Lower leg skin (tissue), 4 donors: ENCODE data around the gene RAD23B. TPM values are rescaled to one million over a fixed set of nuclear protein-coding genes. Genes with fewer than 3 reads are reported as not detected.

Source experiments
- DNase-seq, 2 donors: peaks; one replicate each; pipeline ENCODE4 v3.0.0-alpha.2; 2019; ENCODE audit warnings: low spot score in 2 of 2
- H3K4me3 ChIP-seq: fragments of 200-600 bp; sonication (generic); 2 replicates; pipeline ENCODE4 v1.5.1; 2017; ENCODE audit warnings: mild to moderate bottlenecking, low read depth; ENCODE audit not compliant: poor library complexity, severe bottlenecking
- POLR2A ChIP-seq, 2 donors: fragments of 450-650 bp; IDR thresholded peaks; one replicate each; pipeline ENCODE4 v1.6.1; 2016 to 2017; ENCODE audit warnings: antibody characterized with exemption in 2 of 2, mild to moderate bottlenecking in 1 of 2, moderate library complexity in 1 of 2
- WGBS, 2 donors: methylation state at CpG; one replicate each; pipeline ENCODE4 v1.1.5; 2018; 5-methylcytosine and 5-hydroxymethylcytosine counted together
- intact Hi-C: fragments of 100-400 bp; cut with DNase I; formaldehyde crosslinking; loops from one replicate; pipeline ENCODE4 v1.15.0; 2023; ENCODE audit warnings: low total_unique reads
- total RNA-seq, 4 donors: library from RNA; depleted of rRNA; stranded (reverse); fragments of >200 nt; gene quantifications; one replicate each; pipeline ENCODE4 v1.1.0, GENCODE V29; 2016
- TF ChIP-seq, protein P1 (sequence below), 3 donors: fragments of 450-650 bp; IDR thresholded peaks; one replicate each; pipeline ENCODE4 v1.5.1; 2016; ENCODE audit warnings: antibody characterized with exemption in 3 of 3, mild to moderate bottlenecking in 3 of 3, moderate library complexity in 2 of 3

Gene RAD23B
- total RNA-seq, 4 donors from 2014 or later = 88.6 to 136 (median 114) TPM

DNA sequence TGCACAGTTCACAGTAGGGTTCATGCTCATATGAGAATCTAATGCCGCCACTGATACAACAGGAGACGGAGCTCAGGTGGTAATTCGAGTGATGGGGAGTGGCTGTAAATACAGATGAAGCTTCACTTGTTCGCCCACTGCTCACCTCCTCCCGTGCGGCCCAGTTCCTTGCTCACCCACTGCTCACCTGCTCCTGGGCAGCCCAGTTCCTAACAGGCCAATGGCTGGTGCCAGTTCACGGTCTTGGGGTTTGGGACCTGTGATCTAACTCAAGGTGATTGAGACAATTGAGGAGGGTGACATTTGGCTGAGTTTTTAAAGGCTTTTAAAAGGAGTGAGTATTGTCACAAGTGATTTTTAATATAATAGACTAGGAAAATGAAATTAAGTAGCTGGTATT, 45.4 kb downstream of the RAD23B start:
- H3K4me3 ChIP-seq = no peak overlapping the region
- intact Hi-C loops = no loop called here
- DNase-seq = no peak
- WGBS, 2 donors = 92 to 94% methylated on average over 7 of the region's 7 CpGs
- TF ChIP-seq POLR2A (IDR thresholded peaks at IDR 0.05) = no peak
- TF ChIP-seq, protein P1, sequence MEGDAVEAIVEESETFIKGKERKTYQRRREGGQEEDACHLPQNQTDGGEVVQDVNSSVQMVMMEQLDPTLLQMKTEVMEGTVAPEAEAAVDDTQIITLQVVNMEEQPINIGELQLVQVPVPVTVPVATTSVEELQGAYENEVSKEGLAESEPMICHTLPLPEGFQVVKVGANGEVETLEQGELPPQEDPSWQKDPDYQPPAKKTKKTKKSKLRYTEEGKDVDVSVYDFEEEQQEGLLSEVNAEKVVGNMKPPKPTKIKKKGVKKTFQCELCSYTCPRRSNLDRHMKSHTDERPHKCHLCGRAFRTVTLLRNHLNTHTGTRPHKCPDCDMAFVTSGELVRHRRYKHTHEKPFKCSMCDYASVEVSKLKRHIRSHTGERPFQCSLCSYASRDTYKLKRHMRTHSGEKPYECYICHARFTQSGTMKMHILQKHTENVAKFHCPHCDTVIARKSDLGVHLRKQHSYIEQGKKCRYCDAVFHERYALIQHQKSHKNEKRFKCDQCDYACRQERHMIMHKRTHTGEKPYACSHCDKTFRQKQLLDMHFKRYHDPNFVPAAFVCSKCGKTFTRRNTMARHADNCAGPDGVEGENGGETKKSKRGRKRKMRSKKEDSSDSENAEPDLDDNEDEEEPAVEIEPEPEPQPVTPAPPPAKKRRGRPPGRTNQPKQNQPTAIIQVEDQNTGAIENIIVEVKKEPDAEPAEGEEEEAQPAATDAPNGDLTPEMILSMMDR (IDR thresholded peaks at IDR 0.05) = no peak

DNA sequence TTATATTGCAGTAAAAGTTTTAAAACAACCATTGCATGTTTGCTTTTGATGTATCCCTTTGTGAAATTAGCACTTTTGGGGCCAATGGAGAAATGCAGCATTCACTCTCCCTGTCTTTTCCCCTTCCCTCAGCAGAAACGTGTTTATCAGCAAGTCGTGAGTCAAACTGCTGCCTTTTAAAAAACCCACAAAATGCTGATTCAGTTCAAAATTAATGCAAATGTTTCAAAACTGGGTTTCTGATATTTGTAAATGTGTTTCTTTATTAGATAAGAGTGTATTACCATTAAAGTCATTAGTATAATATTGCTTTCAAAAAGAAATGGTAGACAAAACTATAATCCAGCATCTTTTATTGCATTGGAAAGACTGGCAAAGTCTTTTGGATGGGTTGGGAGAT, 47.3 kb downstream of the RAD23B start:
- DNase-seq = no peak
- no peak for TF ChIP-seq POLR2A (IDR thresholded peaks at IDR 0.05)
- TF ChIP-seq, protein P1 (IDR thresholded peaks at IDR 0.05) = no peak
- 72 to 77% methylated on average over 2 of the region's 2 CpGs for WGBS, 2 donors
- intact Hi-C loops = no loop called here
- no peak overlapping the region for H3K4me3 ChIP-seq

DNA sequence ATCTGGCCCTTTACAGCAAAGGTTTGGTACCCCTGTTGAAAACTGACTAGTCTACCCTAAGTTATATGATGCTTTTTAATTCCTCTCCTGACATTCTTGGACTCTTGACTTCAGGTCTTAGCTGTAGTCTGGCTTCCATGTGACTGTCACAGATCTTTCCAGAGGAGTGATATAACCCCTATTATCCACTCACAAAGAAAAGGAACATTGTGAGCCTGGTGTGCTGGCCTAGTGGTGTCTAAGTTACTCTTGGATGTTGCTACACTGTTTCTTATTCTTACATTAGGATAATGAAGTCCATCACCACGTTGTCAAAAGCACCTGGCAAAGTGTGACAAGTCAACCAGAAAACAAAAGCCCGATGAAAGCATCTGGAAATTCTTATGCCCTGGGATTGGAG, 49.8 kb downstream of the RAD23B start:
- DNase-seq = no peak
- no peak overlapping the region for H3K4me3 ChIP-seq
- WGBS, 2 donors = 75 to 82% methylated on average over 2 of the region's 2 CpGs
- TF ChIP-seq, protein P1 (IDR thresholded peaks at IDR 0.05) = no peak
- TF ChIP-seq POLR2A (IDR thresholded peaks at IDR 0.05) = no peak
- intact Hi-C loops = no loop called here

DNA sequence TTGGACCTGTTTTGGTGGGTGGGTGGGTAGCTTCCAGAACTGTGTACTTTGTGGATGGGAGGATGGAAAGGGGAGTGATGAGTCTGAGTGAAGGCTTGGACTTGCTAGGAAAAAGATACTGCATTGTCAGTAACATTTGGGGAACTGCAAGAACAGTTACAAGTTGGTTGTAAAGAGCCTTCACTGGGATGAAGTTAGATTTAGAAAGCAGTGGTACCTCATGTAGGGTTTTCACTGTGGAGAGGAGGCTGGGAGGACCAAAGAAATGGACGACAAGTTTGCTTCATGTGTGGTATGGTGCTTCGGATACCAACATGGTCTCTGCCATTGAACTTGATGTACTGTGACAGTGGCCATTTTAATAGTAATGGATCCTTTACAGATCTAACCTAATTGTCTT, 50.3 kb downstream of the RAD23B start:
- TF ChIP-seq POLR2A (IDR thresholded peaks at IDR 0.05) = no peak
- TF ChIP-seq, protein P1 (IDR thresholded peaks at IDR 0.05) = no peak
- intact Hi-C loops = no loop called here
- no peak overlapping the region for H3K4me3 ChIP-seq
- DNase-seq = no peak
- 90% methylated on average over 2 of the region's 2 CpGs for WGBS, 2 donors

DNA sequence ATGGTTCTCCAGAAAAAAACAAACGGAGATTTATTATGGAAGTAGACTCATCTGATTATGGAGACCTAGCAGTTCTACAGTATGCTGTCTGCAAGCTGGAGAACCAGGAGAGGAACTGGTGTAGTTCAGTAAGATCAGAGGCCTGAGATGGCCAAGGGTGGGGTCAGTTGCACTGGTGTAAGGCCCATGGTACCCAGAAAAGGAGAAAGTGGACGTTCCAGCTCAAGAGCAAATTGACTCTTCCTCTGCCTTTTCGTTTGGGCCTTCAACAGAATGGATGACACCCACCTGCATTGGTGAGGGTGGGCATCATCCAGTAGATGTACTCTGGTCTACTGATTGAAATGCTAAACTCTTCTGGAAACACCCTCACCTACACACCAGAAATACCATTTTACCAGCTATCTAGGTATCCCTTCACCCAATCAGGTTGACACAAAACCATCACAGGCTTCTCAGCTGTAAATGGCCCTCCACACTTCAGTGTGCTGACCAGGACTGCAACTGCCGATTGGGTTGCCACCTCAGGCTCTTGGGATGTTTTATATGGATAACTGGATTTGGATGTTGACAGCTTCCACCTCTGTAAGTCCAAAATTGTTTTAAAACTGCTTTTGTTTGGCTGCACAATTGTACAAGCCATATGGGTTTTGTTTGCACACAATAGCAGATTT, 51.2 kb downstream of the RAD23B start:
- TF ChIP-seq, protein P1 (IDR thresholded peaks at IDR 0.05) = no peak
- TF ChIP-seq POLR2A (IDR thresholded peaks at IDR 0.05) = no peak
- H3K4me3 ChIP-seq = no peak overlapping the region
- 90 to 93% methylated on average over 4 of the region's 4 CpGs for WGBS, 2 donors
- no peak for DNase-seq
- intact Hi-C loops = no loop called here

DNA sequence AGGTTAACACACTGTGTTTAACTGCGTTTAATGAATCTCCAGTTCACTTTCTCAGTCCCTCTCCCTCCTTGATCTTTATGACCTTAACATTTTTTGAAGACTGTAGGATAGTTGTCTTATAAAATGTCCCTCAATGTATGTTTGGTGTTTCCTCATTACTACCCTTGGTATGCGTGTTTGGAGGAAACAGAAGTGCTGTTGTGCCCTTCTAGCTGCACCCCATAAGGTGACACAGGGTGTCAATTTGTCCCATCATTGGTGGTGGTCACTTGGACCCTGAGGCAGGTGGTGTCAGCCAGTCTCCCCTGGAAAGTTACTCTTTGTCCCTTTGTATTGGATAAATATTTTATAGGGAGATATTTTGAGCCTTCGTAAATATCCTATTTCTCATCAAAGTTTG, 52.3 kb downstream of the RAD23B start:
- no peak for DNase-seq
- TF ChIP-seq POLR2A (IDR thresholded peaks at IDR 0.05) = no peak
- TF ChIP-seq, protein P1 (IDR thresholded peaks at IDR 0.05) = no peak
- no peak overlapping the region for H3K4me3 ChIP-seq
- 93 to 94% methylated on average over 3 of the region's 3 CpGs for WGBS, 2 donors
- intact Hi-C loops = no loop called here
